RPMI7951 (cell line): Measurements from ENCODE around the gene OSBP2. TPM values are rescaled to one million over a fixed set of nuclear protein-coding genes. Genes with fewer than 3 reads are reported as not detected.

ENCODE experiments used
- DNase-seq: peaks from one replicate; pipeline ENCODE4 v3.0.0-alpha.2; 2012; ENCODE audit warnings: low read depth
- total RNA-seq: library from RNA; depleted of rRNA; stranded (reverse); fragments of >200 nt; shearing (Covaris generic); gene quantifications from 2 replicates; pipeline ENCODE4 v1.2.3, GENCODE V29; 2014; rRNA removed

The OSBP2 gene
- total RNA-seq, 1 experiment from 2014 or later, result 5.9 TPM

- DNase-seq, result no peak
These were observed 239.4 kb downstream of the OSBP2 start for GRCh38 chr22:30934053-30934452.

GRCh38 chr22:30940685-30941362, 246.2 kb downstream of the OSBP2 start:
- DNase-seq, result no peak

- DNase-seq, result no peak
These were observed 246.7 kb downstream of the OSBP2 start for GRCh38 chr22:30941363-30941740.

GRCh38 chr22:30943368-30943767, 248.7 kb downstream of the OSBP2 start:
- DNase-seq, result no peak

GRCh38 chr22:30944986-30945385, 250.3 kb downstream of the OSBP2 start:
- DNase-seq, result no peak

GRCh38 chr22:30945653-30946052, 251.0 kb downstream of the OSBP2 start:
- no peak for DNase-seq

GRCh38 chr22:30946354-30946753, 251.7 kb downstream of the OSBP2 start:
- no peak for DNase-seq

GRCh38 chr22:30947173-30947815, 252.6 kb downstream of the OSBP2 start:
- peak; percentile 3 for DNase-seq

GRCh38 chr22:30947816-30948454, 253.3 kb downstream of the OSBP2 start:
- DNase-seq, result peak; percentile 42

GRCh38 chr22:30948930-30949342, 254.3 kb downstream of the OSBP2 start:
- no peak for DNase-seq

- no peak for DNase-seq
These were observed 255.4 kb downstream of the OSBP2 start for GRCh38 chr22:30949934-30950660.

- DNase-seq, result no peak
These were observed 258.5 kb downstream of the OSBP2 start for GRCh38 chr22:30953206-30953605.

GRCh38 chr22:30955153-30955552, 260.5 kb downstream of the OSBP2 start:
- no peak for DNase-seq

Other genes with a start within 250 kb of the OSBP2 start
- not detected in 2 replicates for gene SEC14L3, start 222.9 kb upstream of the OSBP2 start, total RNA-seq
- gene SEC14L4, start 189.2 kb upstream of the OSBP2 start, total RNA-seq, result 0.29 and 0.48 TPM in 2 replicates
- gene SEC14L6, start 148.1 kb upstream of the OSBP2 start, total RNA-seq, result not detected in 2 replicates
- gene GAL3ST1, start 120.2 kb upstream of the OSBP2 start, total RNA-seq, result not detected in 2 replicates
- gene PES1, start 103.0 kb upstream of the OSBP2 start, total RNA-seq, result 56.8 and 64.3 TPM in 2 replicates
- gene TCN2, start 87.7 kb upstream of the OSBP2 start, total RNA-seq, result 11.7 and 15.4 TPM in 2 replicates
- 8.2 and 12.9 TPM in 2 replicates for gene SLC35E4, start 59.1 kb upstream of the OSBP2 start, total RNA-seq
- 4.8 and 5.1 TPM in 2 replicates for gene DUSP18, start 27.0 kb upstream of the OSBP2 start, total RNA-seq